ENCODE data around the gene ADISSP. TPM values are rescaled to one million over a fixed set of nuclear protein-coding genes. Genes with fewer than 3 reads are reported as not detected.

ADISSP gene
- total and polyA plus RNA-seq, 2 experiments from 2014 or later, result 86.6 to 126 TPM

GRCh38 chr20:3728876-3729275 is 38.7 kb downstream of the ADISSP start (continued):
- TF ChIP-seq ZNF331 (CRISPR knock-in tag; IDR thresholded peaks at IDR 0.05; ENCODE audit: low read depth) (no peak), EZH2 (IDR thresholded peaks at IDR 0.05; ENCODE audit: low read depth, unreplicated experiment) (no peak)

GRCh38 chr20:3728354-3728753 is 39.2 kb downstream of the ADISSP start:
- H3K4me3 ChIP-seq, result no peak overlapping the region
- no peak for DNase-seq (ENCODE audit: low spot score)
- peaks cover 5% of the 10 kb centered on the region; the same call in 1 of the 2 replicates for H3K4me1 ChIP-seq (ENCODE audit: insufficient read depth)
- peaks cover 29% of the 10 kb centered on the region for H3K27me3 ChIP-seq (ENCODE audit: insufficient read depth)
- H3K4me2 ChIP-seq, result no peak overlapping the region
- H3K27ac Mint-ChIP-seq, result no peak overlapping the region
- no peak overlapping the region for H3K4me3 Mint-ChIP-seq
- no peaks in the 10 kb centered on the region for H4K20me1 ChIP-seq (replicated peaks; ENCODE audit: insufficient read depth)
- H3K79me2 ChIP-seq (replicated peaks; ENCODE audit: insufficient read depth), result no peaks in the 10 kb centered on the region
- no peaks in the 10 kb centered on the region; the same call in 2 of the 3 replicates for H3K9me3 Mint-ChIP-seq
- H3K27ac ChIP-seq (ENCODE audit: low read depth), result no peak overlapping the region
- ATAC-seq, result no peak
- H2AFZ ChIP-seq, result no peak overlapping the region
- H3K36me3 Mint-ChIP-seq (ENCODE audit: low read depth), result no peaks in the 10 kb centered on the region; the same call in 2 of the 3 replicates
- no peaks in the 10 kb centered on the region for H3F3A ChIP-seq (replicated peaks; ENCODE audit: low read depth)
- TF ChIP-seq, protein P1, sequence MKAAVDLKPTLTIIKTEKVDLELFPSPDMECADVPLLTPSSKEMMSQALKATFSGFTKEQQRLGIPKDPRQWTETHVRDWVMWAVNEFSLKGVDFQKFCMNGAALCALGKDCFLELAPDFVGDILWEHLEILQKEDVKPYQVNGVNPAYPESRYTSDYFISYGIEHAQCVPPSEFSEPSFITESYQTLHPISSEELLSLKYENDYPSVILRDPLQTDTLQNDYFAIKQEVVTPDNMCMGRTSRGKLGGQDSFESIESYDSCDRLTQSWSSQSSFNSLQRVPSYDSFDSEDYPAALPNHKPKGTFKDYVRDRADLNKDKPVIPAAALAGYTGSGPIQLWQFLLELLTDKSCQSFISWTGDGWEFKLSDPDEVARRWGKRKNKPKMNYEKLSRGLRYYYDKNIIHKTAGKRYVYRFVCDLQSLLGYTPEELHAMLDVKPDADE (IDR thresholded peaks at IDR 0.05), result no peak
- TF ChIP-seq STAT1 (IDR thresholded peaks at IDR 0.05; ENCODE audit: unreplicated experiment) (no peak), ZNF331 (CRISPR knock-in tag; IDR thresholded peaks at IDR 0.05; ENCODE audit: low read depth) (no peak), ZNF114 (CRISPR knock-in tag; IDR thresholded peaks at IDR 0.05) (no peak), POLR2AphosphoS5 (IDR thresholded peaks at IDR 0.05; ENCODE audit: low read depth) (no peak), NANOG (IDR thresholded peaks at IDR 0.05; ENCODE audit: borderline replicate concordance) (no peak)
- TF ChIP-seq, protein P2, sequence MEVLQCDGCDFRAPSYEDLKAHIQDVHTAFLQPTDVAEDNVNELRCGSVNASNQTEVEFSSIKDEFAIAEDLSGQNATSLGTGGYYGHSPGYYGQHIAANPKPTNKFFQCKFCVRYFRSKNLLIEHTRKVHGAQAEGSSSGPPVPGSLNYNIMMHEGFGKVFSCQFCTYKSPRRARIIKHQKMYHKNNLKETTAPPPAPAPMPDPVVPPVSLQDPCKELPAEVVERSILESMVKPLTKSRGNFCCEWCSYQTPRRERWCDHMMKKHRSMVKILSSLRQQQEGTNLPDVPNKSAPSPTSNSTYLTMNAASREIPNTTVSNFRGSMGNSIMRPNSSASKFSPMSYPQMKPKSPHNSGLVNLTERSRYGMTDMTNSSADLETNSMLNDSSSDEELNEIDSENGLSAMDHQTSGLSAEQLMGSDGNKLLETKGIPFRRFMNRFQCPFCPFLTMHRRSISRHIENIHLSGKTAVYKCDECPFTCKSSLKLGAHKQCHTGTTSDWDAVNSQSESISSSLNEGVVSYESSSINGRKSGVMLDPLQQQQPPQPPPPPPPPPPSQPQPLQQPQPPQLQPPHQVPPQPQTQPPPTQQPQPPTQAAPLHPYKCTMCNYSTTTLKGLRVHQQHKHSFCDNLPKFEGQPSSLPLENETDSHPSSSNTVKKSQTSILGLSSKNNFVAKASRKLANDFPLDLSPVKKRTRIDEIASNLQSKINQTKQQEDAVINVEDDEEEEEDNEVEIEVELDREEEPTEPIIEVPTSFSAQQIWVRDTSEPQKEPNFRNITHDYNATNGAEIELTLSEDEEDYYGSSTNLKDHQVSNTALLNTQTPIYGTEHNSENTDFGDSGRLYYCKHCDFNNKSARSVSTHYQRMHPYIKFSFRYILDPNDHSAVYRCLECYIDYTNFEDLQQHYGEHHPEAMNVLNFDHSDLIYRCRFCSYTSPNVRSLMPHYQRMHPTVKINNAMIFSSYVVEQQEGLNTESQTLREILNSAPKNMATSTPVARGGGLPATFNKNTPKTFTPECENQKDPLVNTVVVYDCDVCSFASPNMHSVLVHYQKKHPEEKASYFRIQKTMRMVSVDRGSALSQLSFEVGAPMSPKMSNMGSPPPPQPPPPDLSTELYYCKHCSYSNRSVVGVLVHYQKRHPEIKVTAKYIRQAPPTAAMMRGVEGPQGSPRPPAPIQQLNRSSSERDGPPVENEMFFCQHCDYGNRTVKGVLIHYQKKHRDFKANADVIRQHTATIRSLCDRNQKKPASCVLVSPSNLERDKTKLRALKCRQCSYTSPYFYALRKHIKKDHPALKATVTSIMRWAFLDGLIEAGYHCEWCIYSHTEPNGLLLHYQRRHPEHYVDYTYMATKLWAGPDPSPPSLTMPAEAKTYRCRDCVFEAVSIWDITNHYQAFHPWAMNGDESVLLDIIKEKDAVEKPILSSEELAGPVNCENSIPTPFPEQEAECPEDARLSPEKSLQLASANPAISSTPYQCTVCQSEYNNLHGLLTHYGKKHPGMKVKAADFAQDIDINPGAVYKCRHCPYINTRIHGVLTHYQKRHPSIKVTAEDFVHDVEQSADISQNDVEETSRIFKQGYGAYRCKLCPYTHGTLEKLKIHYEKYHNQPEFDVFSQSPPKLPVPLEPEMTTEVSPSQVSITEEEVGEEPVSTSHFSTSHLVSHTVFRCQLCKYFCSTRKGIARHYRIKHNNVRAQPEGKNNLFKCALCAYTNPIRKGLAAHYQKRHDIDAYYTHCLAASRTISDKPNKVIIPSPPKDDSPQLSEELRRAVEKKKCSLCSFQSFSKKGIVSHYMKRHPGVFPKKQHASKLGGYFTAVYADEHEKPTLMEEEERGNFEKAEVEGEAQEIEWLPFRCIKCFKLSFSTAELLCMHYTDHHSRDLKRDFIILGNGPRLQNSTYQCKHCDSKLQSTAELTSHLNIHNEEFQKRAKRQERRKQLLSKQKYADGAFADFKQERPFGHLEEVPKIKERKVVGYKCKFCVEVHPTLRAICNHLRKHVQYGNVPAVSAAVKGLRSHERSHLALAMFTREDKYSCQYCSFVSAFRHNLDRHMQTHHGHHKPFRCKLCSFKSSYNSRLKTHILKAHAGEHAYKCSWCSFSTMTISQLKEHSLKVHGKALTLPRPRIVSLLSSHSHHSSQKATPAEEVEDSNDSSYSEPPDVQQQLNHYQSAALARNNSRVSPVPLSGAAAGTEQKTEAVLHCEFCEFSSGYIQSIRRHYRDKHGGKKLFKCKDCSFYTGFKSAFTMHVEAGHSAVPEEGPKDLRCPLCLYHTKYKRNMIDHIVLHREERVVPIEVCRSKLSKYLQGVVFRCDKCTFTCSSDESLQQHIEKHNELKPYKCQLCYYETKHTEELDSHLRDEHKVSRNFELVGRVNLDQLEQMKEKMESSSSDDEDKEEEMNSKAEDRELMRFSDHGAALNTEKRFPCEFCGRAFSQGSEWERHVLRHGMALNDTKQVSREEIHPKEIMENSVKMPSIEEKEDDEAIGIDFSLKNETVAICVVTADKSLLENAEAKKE (CRISPR knock-in tag; IDR thresholded peaks at IDR 0.05), result no peak
- TF ChIP-seq, protein P3, sequence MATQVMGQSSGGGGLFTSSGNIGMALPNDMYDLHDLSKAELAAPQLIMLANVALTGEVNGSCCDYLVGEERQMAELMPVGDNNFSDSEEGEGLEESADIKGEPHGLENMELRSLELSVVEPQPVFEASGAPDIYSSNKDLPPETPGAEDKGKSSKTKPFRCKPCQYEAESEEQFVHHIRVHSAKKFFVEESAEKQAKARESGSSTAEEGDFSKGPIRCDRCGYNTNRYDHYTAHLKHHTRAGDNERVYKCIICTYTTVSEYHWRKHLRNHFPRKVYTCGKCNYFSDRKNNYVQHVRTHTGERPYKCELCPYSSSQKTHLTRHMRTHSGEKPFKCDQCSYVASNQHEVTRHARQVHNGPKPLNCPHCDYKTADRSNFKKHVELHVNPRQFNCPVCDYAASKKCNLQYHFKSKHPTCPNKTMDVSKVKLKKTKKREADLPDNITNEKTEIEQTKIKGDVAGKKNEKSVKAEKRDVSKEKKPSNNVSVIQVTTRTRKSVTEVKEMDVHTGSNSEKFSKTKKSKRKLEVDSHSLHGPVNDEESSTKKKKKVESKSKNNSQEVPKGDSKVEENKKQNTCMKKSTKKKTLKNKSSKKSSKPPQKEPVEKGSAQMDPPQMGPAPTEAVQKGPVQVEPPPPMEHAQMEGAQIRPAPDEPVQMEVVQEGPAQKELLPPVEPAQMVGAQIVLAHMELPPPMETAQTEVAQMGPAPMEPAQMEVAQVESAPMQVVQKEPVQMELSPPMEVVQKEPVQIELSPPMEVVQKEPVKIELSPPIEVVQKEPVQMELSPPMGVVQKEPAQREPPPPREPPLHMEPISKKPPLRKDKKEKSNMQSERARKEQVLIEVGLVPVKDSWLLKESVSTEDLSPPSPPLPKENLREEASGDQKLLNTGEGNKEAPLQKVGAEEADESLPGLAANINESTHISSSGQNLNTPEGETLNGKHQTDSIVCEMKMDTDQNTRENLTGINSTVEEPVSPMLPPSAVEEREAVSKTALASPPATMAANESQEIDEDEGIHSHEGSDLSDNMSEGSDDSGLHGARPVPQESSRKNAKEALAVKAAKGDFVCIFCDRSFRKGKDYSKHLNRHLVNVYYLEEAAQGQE (IDR thresholded peaks at IDR 0.05; ENCODE audit: unreplicated experiment), result no peak
- H3K9me2 ChIP-seq (ENCODE audit: insufficient read depth), result no peaks in the 10 kb centered on the region
- H3K4me1 Mint-ChIP-seq, result peaks cover 15% of the 10 kb centered on the region
- H3K27me3 Mint-ChIP-seq (ENCODE audit: insufficient read depth, low read depth, poor library complexity), result peaks cover 34% of the 10 kb centered on the region
- no peaks in the 10 kb centered on the region for H3K36me3 ChIP-seq (ENCODE audit: insufficient read depth)

All from GM23338 (cell line).